ENCODE results near the gene ITPK1.

DNA sequence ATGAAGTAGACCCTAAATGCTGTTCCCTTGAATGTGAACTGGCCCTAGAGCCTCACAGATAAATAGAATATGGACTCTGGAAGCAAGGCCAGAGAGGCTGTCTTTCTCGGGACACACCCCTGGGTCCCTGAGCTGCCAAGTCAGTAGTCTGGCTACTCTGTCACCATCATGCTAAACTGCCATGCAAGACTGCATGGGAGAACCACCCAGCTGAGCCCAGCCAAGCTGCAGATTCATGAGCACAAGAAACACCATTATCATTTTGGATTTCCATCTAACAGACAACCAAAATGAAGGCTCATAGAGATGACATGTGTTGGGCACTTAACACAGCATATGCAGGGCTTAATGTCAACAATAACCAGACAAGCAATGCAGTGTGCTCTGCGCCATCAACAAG lies 139.5 kb downstream of the ITPK1 start:
- TF ChIP-seq POLR2AphosphoS5 (IDR thresholded peaks at IDR 0.05; ENCODE audit: low read depth, low read length) (no peak), TAF1 (IDR thresholded peaks at IDR 0.05; ENCODE audit: borderline replicate concordance, low read depth, low read length) (no peak)

Data from GM12892 (cell line).